IMR-90 (cell line): ENCODE measurements around the gene DNAH5. TPM values are rescaled to one million over a fixed set of nuclear protein-coding genes. Genes with fewer than 3 reads are reported as not detected.

Source experiments
- ATAC-seq: fragments of 200-7000 bp; cut with Tn5 transposase; 2 replicates; pipeline ENCODE4 v1.9.1; 2020; ENCODE audit warnings: low read depth, mild to moderate bottlenecking, moderate library complexity
- BruUV-seq: library from RNA; stranded (reverse); fragments of 400-500 nt; replicated peaks from 2 replicates; lab custom pipeline; 2021; lab: Mats Ljungman, UMichigan
- CTCF ChIA-PET: fragments of 300-600 bp; formaldehyde crosslinking; extraction: SDS; loops from one replicate; lab custom pipeline; 2021; ENCODE audit warnings: antibody characterized with exemption; lab: Yijun Ruan, JAX
- POLR2A ChIA-PET: fragments of 300-600 bp; sonication (Branson Sonifier 250); formaldehyde crosslinking; loops from one replicate; lab custom pipeline; 2022; ENCODE audit warnings: antibody characterized with exemption; ENCODE audit not compliant: unreplicated experiment; lab: Charles Lee
- DNase-seq: peaks from one replicate; pipeline ENCODE4 v3.0.0; 2013
- H2AFZ ChIP-seq: replicated peaks from 2 replicates; pipeline ENCODE3; 2013; ENCODE audit warnings: low read length, mild to moderate bottlenecking; ENCODE audit not compliant: poor library complexity
- H2AK5ac ChIP-seq: 2 replicates; pipeline ENCODE4 v1.6.1; 2013; ENCODE audit warnings: low read depth, low read length, inconsistent platforms
- H2AK9ac ChIP-seq: replicated peaks from 2 replicates; pipeline ENCODE3; 2013; ENCODE audit warnings: mild to moderate bottlenecking, low read depth, low read length, moderate library complexity; ENCODE audit not compliant: poor library complexity
- H2BK120ac ChIP-seq: 2 replicates; pipeline ENCODE4 v1.6.1; 2013; ENCODE audit warnings: low read depth, low read length, inconsistent platforms
- H2BK15ac ChIP-seq: 3 replicates; pipeline ENCODE4 v1.6.1; 2013; ENCODE audit warnings: low read depth, low read length, inconsistent platforms
- H2BK20ac ChIP-seq: 2 replicates; pipeline ENCODE4 v1.6.1; 2013; ENCODE audit warnings: low read depth, mild to moderate bottlenecking, inconsistent platforms, low read length, moderate library complexity
- H2BK5ac ChIP-seq: 2 replicates; pipeline ENCODE4 v1.6.1; 2013; ENCODE audit warnings: mild to moderate bottlenecking, low read depth, low read length, inconsistent platforms; ENCODE audit not compliant: poor library complexity, severe bottlenecking
- H3K14ac ChIP-seq: replicated peaks from 2 replicates; pipeline ENCODE4 v1.6.1; 2013; ENCODE audit warnings: low read depth, low read length, inconsistent platforms
- H3K18ac ChIP-seq: 2 replicates; pipeline ENCODE4 v1.6.1; 2013; ENCODE audit warnings: low read depth, low read length, control low read depth
- H3K23ac ChIP-seq: 2 replicates; pipeline ENCODE4 v1.6.1; 2013; ENCODE audit warnings: low read depth, low read length, inconsistent platforms
- H3K27ac ChIP-seq: 2 replicates; pipeline ENCODE4 v1.5.1; 2013; ENCODE audit warnings: mild to moderate bottlenecking, control low read depth, low read length; ENCODE audit not compliant: insufficient read depth
- H3K27me3 ChIP-seq: 2 replicates; pipeline ENCODE4 v1.6.1; 2013; ENCODE audit warnings: low read length; ENCODE audit not compliant: control insufficient read depth, insufficient read depth
- H3K36me3 ChIP-seq: 2 replicates; pipeline ENCODE4 v1.6.1; 2013; ENCODE audit warnings: low read length, mixed read lengths; ENCODE audit not compliant: control insufficient read depth, insufficient read depth
- H3K4ac ChIP-seq: 2 replicates; pipeline ENCODE4 v1.6.1; 2013; ENCODE audit warnings: low read depth, low read length, inconsistent platforms
- H3K4me1 ChIP-seq: 2 replicates; pipeline ENCODE4 v1.6.1; 2013; ENCODE audit warnings: low read length, mixed read lengths; ENCODE audit not compliant: control insufficient read depth, insufficient read depth
- H3K4me2 ChIP-seq: 2 replicates; pipeline ENCODE4 v1.6.1; 2013; ENCODE audit warnings: low read depth, mild to moderate bottlenecking, control low read depth, low read length, moderate library complexity
- H3K4me3 ChIP-seq: 2 replicates; pipeline ENCODE4 v1.5.1; 2013; ENCODE audit warnings: low read depth, mild to moderate bottlenecking, control low read depth, low read length, moderate library complexity; ENCODE audit not compliant: insufficient read depth
- H3K56ac ChIP-seq: 2 replicates; pipeline ENCODE4 v1.6.1; 2013; ENCODE audit warnings: low read length, inconsistent platforms; ENCODE audit not compliant: insufficient read depth; ENCODE audit errors: extremely low read depth
- H3K79me1 ChIP-seq, 2 experiments: 2 replicates each; pipeline ENCODE4 v1.6.1; 2013; ENCODE audit warnings: low read length in 2 of 2, inconsistent platforms in 1 of 2, low read depth in 1 of 2
- H3K9ac ChIP-seq: 2 replicates; pipeline ENCODE4 v1.6.1; 2013; ENCODE audit warnings: low read depth, low read length, control low read depth
- H3K9me1 ChIP-seq: 2 replicates; pipeline ENCODE4 v1.6.1; 2013; ENCODE audit warnings: low read length, inconsistent platforms; ENCODE audit not compliant: insufficient read depth
- H3K9me3 ChIP-seq: 2 replicates; pipeline ENCODE4 v1.6.1; 2013; ENCODE audit warnings: low read length; ENCODE audit not compliant: control insufficient read depth, insufficient read depth
- H4K20me1 ChIP-seq: 2 replicates; pipeline ENCODE4 v1.6.1; 2013; ENCODE audit warnings: low read length, inconsistent platforms; ENCODE audit not compliant: insufficient read depth
- H4K5ac ChIP-seq: 2 replicates; pipeline ENCODE4 v1.6.1; 2013; ENCODE audit warnings: mild to moderate bottlenecking, low read depth, low read length, control low read depth
- H4K8ac ChIP-seq, 2 experiments: 2 replicates each; pipeline ENCODE4 v1.6.1; 2013; ENCODE audit warnings: low read depth in 2 of 2, low read length in 2 of 2, control low read depth in 1 of 2, inconsistent platforms in 1 of 2
- H4K91ac ChIP-seq: 2 replicates; pipeline ENCODE4 v1.6.1; 2013; ENCODE audit warnings: low read depth, low read length, inconsistent platforms; ENCODE audit not compliant: insufficient read depth
- BHLHE40 ChIP-seq: fragments of 150-350 bp; IDR thresholded peaks from 2 replicates; pipeline ENCODE4 v1.6.1; 2016; ENCODE audit warnings: mild to moderate bottlenecking, low read depth, low read length
- CEBPB ChIP-seq: IDR thresholded peaks from 2 replicates; pipeline ENCODE4 v1.6.1; 2012; ENCODE audit warnings: low read depth, low read length, improper control_type of control experiment
- CHD1 ChIP-seq: IDR thresholded peaks from 2 replicates; pipeline ENCODE4 v1.6.1; 2012; ENCODE audit warnings: low read depth, low read length, improper control_type of control experiment
- FOS ChIP-seq: fragments of 150-350 bp; IDR thresholded peaks from 2 replicates; pipeline ENCODE4 v1.6.1; 2016; ENCODE audit warnings: low read depth, low read length
- MAFK ChIP-seq: IDR thresholded peaks from 2 replicates; pipeline ENCODE4 v1.6.1; 2012; ENCODE audit warnings: low read depth, low read length, improper control_type of control experiment
- MAZ ChIP-seq: IDR thresholded peaks from 2 replicates; pipeline ENCODE4 v1.6.1; 2012; ENCODE audit warnings: low read depth, mild to moderate bottlenecking, low read length, improper control_type of control experiment, moderate library complexity, borderline replicate concordance
- MXI1 ChIP-seq: IDR thresholded peaks from 2 replicates; pipeline ENCODE4 v1.6.1; 2012; ENCODE audit warnings: low read depth, mild to moderate bottlenecking, low read length, moderate library complexity, borderline replicate concordance
- NFE2L2 ChIP-seq: fragments of 150-350 bp; IDR thresholded peaks from 2 replicates; pipeline ENCODE4 v1.6.1; 2016; ENCODE audit warnings: low read depth, mild to moderate bottlenecking, low read length
- POLR2A ChIP-seq: IDR thresholded peaks from 2 replicates; pipeline ENCODE4 v1.6.1; 2012; ENCODE audit warnings: mild to moderate bottlenecking, low read depth, low read length
- RAD21 ChIP-seq: IDR thresholded peaks from 2 replicates; pipeline ENCODE4 v1.6.1; 2012; ENCODE audit warnings: low read length, improper control_type of control experiment
- RCOR1 ChIP-seq: IDR thresholded peaks from 2 replicates; pipeline ENCODE4 v1.6.1; 2012; ENCODE audit warnings: mild to moderate bottlenecking, low read length, improper control_type of control experiment; ENCODE audit not compliant: insufficient replicate concordance
- RFX5 ChIP-seq: IDR thresholded peaks from 2 replicates; pipeline ENCODE4 v1.8.0; 2012; ENCODE audit warnings: low read depth, mild to moderate bottlenecking, low read length, moderate library complexity
- SMC3 ChIP-seq: fragments of 150-350 bp; IDR thresholded peaks from 2 replicates; pipeline ENCODE4 v1.6.1; 2016; ENCODE audit warnings: low read depth, mild to moderate bottlenecking, antibody characterized with exemption, low read length, moderate library complexity
- WGBS, 2 experiments: methylation state at CpG; one replicate each; pipeline versions ENCODE4 v1.1.5 to v1.1.7; 2013; ENCODE audit warnings: missing lambda C conversion rate in 2 of 2; ENCODE audit not compliant: insufficient read length in 1 of 2; ENCODE audit errors: extremely low coverage in 2 of 2; 5-methylcytosine and 5-hydroxymethylcytosine counted together
- dilution Hi-C: fragments of 300-500 bp; cut with HindIII; formaldehyde crosslinking; loops from one replicate; pipeline ENCODE4 v1.14.3; 2018; ENCODE audit warnings: low sequenced_read_pairs; ENCODE audit not compliant: unreplicated experiment
- in situ Hi-C: fragments of 300-500 bp; cut with MboI; formaldehyde crosslinking; loops from 3 replicates; pipeline ENCODE4 v1.14.3; 2019; ENCODE audit warnings: low sequenced_read_pairs, inconsistent platforms, mixed read lengths
- intact Hi-C: fragments of 100-400 bp; cut with micrococcal nuclease; formaldehyde crosslinking; loops from 2 replicates; pipeline ENCODE4 v1.10.0; 2022
- polyA plus RNA-seq, 3 experiments: library from polyadenylated mRNA; depleted of rRNA; stranded (reverse); fragments of >200 nt; gene quantifications; 2 replicates each; pipeline ENCODE4 v1.2.3, GENCODE V29; 2012; ENCODE audit warnings: low replicate concordance in 1 of 3
- total RNA-seq: library from RNA; depleted of rRNA; stranded (reverse); fragments of >200 nt; gene quantifications from 2 replicates; pipeline ENCODE4 v1.2.3, GENCODE V29; 2012
- TF ChIP-seq, protein P1 (sequence below): fragments of 150-350 bp; IDR thresholded peaks from 2 replicates; pipeline ENCODE4 v1.6.1; 2017; ENCODE audit warnings: mild to moderate bottlenecking, antibody characterized with exemption, low read length, low read depth
- TF ChIP-seq, protein P2 (sequence below): conservative IDR thresholded peaks from 2 replicates; pipeline ENCODE4 v1.5.1; 2012; ENCODE audit warnings: mild to moderate bottlenecking, low read depth, low read length, improper control_type of control experiment
- TF ChIP-seq, protein P3 (sequence below): fragments of 150-350 bp; IDR thresholded peaks from 2 replicates; pipeline ENCODE4 v1.6.1; 2016; ENCODE audit warnings: low read depth, mild to moderate bottlenecking, low read length, moderate library complexity, borderline replicate concordance

Gene DNAH5
- total and polyA plus RNA-seq, 2 of the 4 experiments (the other 2 are of a cell fraction): 1.9 to 4.3 TPM

DNA sequence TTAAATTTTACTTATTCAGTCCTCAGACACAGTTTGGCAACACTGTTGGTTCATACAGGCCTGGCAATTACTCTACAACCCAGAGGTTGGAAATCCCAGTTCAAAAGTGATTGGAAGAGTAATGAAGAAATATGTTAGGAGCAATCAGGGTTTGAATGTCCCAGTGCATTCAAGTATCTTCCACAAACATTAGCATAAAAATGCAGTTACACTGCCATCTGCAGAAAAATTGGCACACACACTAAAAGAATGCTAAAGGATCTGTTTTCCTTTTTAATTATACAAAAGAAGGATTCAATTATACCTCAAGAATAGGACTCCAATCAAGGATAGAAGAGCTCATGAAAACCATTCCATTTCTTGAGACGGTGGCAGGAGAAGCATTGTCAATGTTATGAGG lies 130.2 kb downstream of the DNAH5 start:
- CTCF ChIA-PET: interaction anchor here (1.2 kb wide), 1 partner anchor 18 kb away, joined by 4 read pairs; no protein-coding TSS in a partner anchor
- no peak overlapping the region for H2AFZ ChIP-seq
- no peak overlapping the region for H3K27ac ChIP-seq
- in situ Hi-C loops (no loop called here), dilution Hi-C loops (no loop called here), intact Hi-C loops (no loop called here)
- H3K9me1 ChIP-seq: no peaks in the 10 kb centered on the region
- H4K8ac ChIP-seq: no peak overlapping the region
- no peaks in the 10 kb centered on the region for H4K20me1 ChIP-seq
- no peaks in the 10 kb centered on the region for H3K27me3 ChIP-seq
- no peak overlapping the region for H3K4me3 ChIP-seq
- no peaks in the 10 kb centered on the region for H3K4me1 ChIP-seq
- no peaks in the 10 kb centered on the region for H3K9me3 ChIP-seq
- H3K14ac ChIP-seq: no peak overlapping the region
- no peak overlapping the region for H2BK120ac ChIP-seq
- ATAC-seq (peak; percentile 51; the same call in 1 of the 2 replicates), DNase-seq (peak; percentile 20)
- H3K18ac ChIP-seq: no peak overlapping the region
- no peak overlapping the region for H3K4me2 ChIP-seq
- H2AK5ac ChIP-seq: no peak overlapping the region
- peak overlapping the region; percentile 34; the same call in 1 of the 2 replicates for H2BK20ac ChIP-seq
- H2BK5ac ChIP-seq: no peak overlapping the region
- TF ChIP-seq BHLHE40 (no peak), RCOR1 (no peak), CEBPB (no peak), MXI1 (no peak), RFX5 (no peak), MAFK (no peak), NFE2L2 (no peak), FOS (no peak), SMC3 (peak; percentile 27; the same call in 1 of the 2 replicates), POLR2A (no peak), RAD21 (peak; percentile 56), CHD1 (no peak), MAZ (no peak)
- TF ChIP-seq, protein P1, sequence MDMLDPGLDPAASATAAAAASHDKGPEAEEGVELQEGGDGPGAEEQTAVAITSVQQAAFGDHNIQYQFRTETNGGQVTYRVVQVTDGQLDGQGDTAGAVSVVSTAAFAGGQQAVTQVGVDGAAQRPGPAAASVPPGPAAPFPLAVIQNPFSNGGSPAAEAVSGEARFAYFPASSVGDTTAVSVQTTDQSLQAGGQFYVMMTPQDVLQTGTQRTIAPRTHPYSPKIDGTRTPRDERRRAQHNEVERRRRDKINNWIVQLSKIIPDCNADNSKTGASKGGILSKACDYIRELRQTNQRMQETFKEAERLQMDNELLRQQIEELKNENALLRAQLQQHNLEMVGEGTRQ: no peak
- TF ChIP-seq, protein P2, sequence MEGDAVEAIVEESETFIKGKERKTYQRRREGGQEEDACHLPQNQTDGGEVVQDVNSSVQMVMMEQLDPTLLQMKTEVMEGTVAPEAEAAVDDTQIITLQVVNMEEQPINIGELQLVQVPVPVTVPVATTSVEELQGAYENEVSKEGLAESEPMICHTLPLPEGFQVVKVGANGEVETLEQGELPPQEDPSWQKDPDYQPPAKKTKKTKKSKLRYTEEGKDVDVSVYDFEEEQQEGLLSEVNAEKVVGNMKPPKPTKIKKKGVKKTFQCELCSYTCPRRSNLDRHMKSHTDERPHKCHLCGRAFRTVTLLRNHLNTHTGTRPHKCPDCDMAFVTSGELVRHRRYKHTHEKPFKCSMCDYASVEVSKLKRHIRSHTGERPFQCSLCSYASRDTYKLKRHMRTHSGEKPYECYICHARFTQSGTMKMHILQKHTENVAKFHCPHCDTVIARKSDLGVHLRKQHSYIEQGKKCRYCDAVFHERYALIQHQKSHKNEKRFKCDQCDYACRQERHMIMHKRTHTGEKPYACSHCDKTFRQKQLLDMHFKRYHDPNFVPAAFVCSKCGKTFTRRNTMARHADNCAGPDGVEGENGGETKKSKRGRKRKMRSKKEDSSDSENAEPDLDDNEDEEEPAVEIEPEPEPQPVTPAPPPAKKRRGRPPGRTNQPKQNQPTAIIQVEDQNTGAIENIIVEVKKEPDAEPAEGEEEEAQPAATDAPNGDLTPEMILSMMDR: peak; percentile 47
- TF ChIP-seq, protein P3, sequence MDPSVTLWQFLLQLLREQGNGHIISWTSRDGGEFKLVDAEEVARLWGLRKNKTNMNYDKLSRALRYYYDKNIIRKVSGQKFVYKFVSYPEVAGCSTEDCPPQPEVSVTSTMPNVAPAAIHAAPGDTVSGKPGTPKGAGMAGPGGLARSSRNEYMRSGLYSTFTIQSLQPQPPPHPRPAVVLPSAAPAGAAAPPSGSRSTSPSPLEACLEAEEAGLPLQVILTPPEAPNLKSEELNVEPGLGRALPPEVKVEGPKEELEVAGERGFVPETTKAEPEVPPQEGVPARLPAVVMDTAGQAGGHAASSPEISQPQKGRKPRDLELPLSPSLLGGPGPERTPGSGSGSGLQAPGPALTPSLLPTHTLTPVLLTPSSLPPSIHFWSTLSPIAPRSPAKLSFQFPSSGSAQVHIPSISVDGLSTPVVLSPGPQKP: no peak
- H4K91ac ChIP-seq: no peak overlapping the region
- H3K56ac ChIP-seq: no peak overlapping the region
- no peak overlapping the region for H4K5ac ChIP-seq
- no peaks in the 10 kb centered on the region for H3K79me1 ChIP-seq
- no peak overlapping the region for H3K9ac ChIP-seq
- H2AK9ac ChIP-seq: no peak overlapping the region
- H3K23ac ChIP-seq: no peak overlapping the region
- H2BK15ac ChIP-seq: no peak overlapping the region
- BruUV-seq: no TSS peak
- POLR2A ChIA-PET: no interaction called here
- no CpG with 5 or more reads among the region's 1 CpG for WGBS, 2 experiments
- H3K36me3 ChIP-seq: peaks cover 6% of the 10 kb centered on the region
- H3K4ac ChIP-seq: no peak overlapping the region
